Measurements from ENCODE around the gene SHISA5.
"Not testable (repeated sequence)": the region's sequence is repeated elsewhere in the genome, so short reads cannot be mapped to it uniquely, and the experiment has no call there.

Gene SHISA5, protein sequence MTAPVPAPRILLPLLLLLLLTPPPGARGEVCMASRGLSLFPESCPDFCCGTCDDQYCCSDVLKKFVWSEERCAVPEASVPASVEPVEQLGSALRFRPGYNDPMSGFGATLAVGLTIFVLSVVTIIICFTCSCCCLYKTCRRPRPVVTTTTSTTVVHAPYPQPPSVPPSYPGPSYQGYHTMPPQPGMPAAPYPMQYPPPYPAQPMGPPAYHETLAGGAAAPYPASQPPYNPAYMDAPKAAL

DNA sequence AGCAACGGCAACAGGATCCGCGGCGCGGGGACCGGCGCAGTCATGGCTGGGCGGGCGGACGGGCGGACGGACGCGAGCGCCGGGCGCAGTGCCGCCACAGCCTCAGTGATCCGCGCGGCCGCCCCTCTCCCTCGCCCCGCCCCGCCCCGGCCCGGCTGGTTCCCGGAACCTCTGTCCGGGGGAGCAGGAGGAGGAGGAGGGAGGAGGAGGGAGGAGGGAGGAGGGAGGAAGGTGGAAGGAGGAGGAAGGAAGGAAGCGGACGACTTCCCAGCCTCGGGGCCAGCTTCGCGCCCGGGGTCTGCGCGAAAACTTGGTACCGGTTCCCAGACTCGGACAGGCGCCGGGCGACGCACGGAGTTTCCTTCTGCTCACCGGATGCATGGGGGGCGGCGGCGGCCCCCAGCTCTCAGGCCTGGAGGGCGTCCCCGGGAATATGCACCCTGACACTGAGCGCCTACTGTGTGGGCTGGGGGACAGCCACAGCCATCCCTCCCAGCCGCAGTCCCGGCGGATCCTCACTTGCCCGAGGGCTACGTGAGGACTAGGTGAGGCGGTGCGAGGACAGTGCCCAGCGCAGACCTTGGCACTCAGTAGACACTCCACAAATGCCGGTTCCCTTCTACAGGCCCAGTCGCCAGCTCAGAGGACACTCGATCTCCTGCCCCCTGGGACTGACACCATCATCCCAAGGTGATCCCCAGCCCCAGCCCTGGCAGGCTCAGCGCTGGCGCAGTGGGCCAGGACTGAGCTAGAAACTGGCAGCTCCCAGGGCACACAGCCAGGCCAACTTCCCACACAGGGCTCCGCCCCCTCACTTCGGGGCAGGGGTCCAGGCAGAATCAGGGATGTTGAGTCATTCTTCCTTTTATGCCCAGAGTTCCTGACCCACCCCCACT is at the start of gene SHISA5:
Gene SHISA5, minus strand, starts transcription at position 124 of the 896 bp plus-strand sequence. Its CDS starts 80 bp downstream, at position 44.
- TF ChIP-seq, protein P1, sequence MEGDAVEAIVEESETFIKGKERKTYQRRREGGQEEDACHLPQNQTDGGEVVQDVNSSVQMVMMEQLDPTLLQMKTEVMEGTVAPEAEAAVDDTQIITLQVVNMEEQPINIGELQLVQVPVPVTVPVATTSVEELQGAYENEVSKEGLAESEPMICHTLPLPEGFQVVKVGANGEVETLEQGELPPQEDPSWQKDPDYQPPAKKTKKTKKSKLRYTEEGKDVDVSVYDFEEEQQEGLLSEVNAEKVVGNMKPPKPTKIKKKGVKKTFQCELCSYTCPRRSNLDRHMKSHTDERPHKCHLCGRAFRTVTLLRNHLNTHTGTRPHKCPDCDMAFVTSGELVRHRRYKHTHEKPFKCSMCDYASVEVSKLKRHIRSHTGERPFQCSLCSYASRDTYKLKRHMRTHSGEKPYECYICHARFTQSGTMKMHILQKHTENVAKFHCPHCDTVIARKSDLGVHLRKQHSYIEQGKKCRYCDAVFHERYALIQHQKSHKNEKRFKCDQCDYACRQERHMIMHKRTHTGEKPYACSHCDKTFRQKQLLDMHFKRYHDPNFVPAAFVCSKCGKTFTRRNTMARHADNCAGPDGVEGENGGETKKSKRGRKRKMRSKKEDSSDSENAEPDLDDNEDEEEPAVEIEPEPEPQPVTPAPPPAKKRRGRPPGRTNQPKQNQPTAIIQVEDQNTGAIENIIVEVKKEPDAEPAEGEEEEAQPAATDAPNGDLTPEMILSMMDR (IDR thresholded peaks at IDR 0.05; ENCODE audit: borderline replicate concordance, control extremely low read depth, extremely low read depth, insufficient read depth, missing control alignments) = no peak
- in situ Hi-C loops (cut with MboI; ENCODE audit: low sequenced_read_pairs, unreplicated experiment) = no loop called here
- peak; percentile 82 for DNase-seq (ENCODE audit: low spot score)

GRCh38 chr3:48553361-48553760 is 49.4 kb upstream of the SHISA5 start:
- DNase-seq (ENCODE audit: low spot score) = no peak
- TF ChIP-seq, protein P1 (IDR thresholded peaks at IDR 0.05; ENCODE audit: borderline replicate concordance, control extremely low read depth, extremely low read depth, insufficient read depth, missing control alignments) = no peak
- in situ Hi-C loops (cut with MboI; ENCODE audit: low sequenced_read_pairs, unreplicated experiment) = no loop called here

- no peak for DNase-seq (ENCODE audit: low spot score)
- in situ Hi-C loops (cut with MboI; ENCODE audit: low sequenced_read_pairs, unreplicated experiment) = no loop called here
- TF ChIP-seq, protein P1 (IDR thresholded peaks at IDR 0.05; ENCODE audit: borderline replicate concordance, control extremely low read depth, extremely low read depth, insufficient read depth, missing control alignments) = no peak
These were observed 48.4 kb upstream of the SHISA5 start for GRCh38 chr3:48552111-48552951.

DNA sequence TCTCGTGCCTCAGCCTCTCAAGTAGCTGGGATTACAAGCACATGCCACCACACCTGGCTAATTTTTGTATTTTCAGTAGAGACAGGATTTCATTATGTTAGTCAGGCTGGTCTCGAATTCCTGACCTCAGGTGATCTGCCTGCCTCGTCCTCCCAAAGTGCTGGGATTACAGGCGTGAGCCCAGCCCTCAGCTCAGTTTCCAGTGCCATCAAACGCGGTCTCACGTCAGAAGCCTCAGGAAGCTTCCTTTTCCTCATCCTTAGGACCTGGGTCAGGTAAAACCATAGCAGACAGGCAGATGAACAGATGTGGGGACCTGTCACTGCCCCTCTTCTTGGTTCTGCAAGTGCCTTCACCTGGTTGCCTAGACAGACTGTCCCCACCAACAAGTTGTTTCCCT is 47.7 kb upstream of the SHISA5 start:
- in situ Hi-C loops (cut with MboI; ENCODE audit: low sequenced_read_pairs, unreplicated experiment); DNase-seq (ENCODE audit: low spot score): not testable (repeated sequence)

GRCh38 chr3:48548729-48549705 is 45.0 kb upstream of the SHISA5 start:
- TF ChIP-seq, protein P1 (IDR thresholded peaks at IDR 0.05; ENCODE audit: borderline replicate concordance, control extremely low read depth, extremely low read depth, insufficient read depth, missing control alignments) = peak; percentile 93
- peak; percentile 83 for DNase-seq (ENCODE audit: low spot score)
- in situ Hi-C loops (cut with MboI; ENCODE audit: low sequenced_read_pairs, unreplicated experiment) = no loop called here

GRCh38 chr3:48548126-48548525 is 44.2 kb upstream of the SHISA5 start:
- DNase-seq (ENCODE audit: low spot score) = no peak
- in situ Hi-C loops (cut with MboI; ENCODE audit: low sequenced_read_pairs, unreplicated experiment) = no loop called here
- TF ChIP-seq, protein P1 (IDR thresholded peaks at IDR 0.05; ENCODE audit: borderline replicate concordance, control extremely low read depth, extremely low read depth, insufficient read depth, missing control alignments) = no peak
